ENCODE measurements around the gene HOXA7.

HOXA7 gene

DNA sequence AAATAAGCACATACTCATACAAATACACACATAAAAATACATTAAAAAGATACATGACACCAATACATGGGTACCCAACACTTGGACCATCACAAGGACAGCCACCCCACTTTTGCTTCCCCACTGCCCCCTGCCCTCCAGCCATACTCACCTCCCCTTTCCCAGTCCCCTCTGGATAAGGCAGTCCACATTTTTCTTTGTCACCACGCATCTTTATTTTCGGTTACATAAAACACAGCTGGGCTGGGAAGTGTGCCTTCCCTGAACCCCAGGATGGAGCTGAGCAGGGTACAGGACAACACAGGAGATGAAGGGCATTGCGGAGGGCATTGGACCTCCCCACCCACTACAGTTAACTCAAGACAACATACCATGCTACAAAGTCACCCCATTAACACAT is 2.9 kb downstream of the HOXA7 start:
- H4K20me1 ChIP-seq (ENCODE audit: control insufficient read depth, insufficient read depth, low read depth, low read length): no peaks in the 10 kb centered on the region

DNA sequence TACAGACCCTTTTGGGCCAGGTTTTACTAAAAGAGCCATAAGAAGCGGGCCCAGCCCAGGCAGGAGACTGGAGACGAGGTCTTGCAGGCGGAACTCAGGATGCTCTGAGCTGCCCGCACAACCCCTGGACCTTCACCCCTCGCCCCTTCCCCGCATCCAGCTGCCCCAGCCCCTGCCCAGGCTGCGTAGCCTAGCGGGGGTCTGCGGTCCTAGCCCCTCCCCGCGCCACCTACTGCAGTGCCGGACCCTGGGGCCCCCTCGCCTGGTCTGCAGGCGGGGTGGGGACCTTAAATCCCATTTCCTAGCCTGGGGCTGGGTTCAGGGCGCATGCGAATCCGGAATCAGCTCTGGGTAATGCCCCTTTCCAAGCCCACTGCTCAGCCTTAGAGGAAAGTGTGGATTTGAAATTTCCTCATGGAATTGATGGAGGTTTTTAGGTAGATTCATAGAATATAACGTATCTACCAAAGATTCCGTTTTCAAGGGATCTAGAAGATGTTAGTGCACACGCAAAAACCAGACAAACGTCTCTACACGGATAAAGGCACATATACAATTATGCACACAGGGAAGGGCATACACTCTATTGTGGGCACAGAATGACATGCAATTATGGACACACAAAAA is 3.5 kb downstream of the HOXA7 start:
- Histone ChIP-seq H4K20me1 (ENCODE audit: control insufficient read depth, insufficient read depth, low read depth, low read length) (no peaks in the 10 kb centered on the region), H3F3A (ENCODE audit: control insufficient read depth, insufficient read depth) (no peaks in the 10 kb centered on the region), H3K4me1 (ENCODE audit: control insufficient read depth, low read length) (peaks cover 43% of the 10 kb centered on the region), H3K36me3 (ENCODE audit: control insufficient read depth, low read length) (no peaks in the 10 kb centered on the region), H3K4me2 (ENCODE audit: low read length) (peak overlapping the region; percentile 94; the same call in 1 of the 2 replicates), H3K79me2 (ENCODE audit: control insufficient read depth, low read length) (no peaks in the 10 kb centered on the region), H3K9me3 (ENCODE audit: control insufficient read depth, insufficient read depth, low read length) (no peaks in the 10 kb centered on the region), H3K4me3 (ENCODE audit: low read length) (no peak overlapping the region), H3K27me3 (ENCODE audit: control insufficient read depth, low read length) (peaks cover 71% of the 10 kb centered on the region), H3K9me2 (replicated peaks; ENCODE audit: control insufficient read depth, low read length) (no peaks in the 10 kb centered on the region), H3K27ac (ENCODE audit: low read depth, low read length) (no peak overlapping the region)
- TF ChIP-seq, protein P1, sequence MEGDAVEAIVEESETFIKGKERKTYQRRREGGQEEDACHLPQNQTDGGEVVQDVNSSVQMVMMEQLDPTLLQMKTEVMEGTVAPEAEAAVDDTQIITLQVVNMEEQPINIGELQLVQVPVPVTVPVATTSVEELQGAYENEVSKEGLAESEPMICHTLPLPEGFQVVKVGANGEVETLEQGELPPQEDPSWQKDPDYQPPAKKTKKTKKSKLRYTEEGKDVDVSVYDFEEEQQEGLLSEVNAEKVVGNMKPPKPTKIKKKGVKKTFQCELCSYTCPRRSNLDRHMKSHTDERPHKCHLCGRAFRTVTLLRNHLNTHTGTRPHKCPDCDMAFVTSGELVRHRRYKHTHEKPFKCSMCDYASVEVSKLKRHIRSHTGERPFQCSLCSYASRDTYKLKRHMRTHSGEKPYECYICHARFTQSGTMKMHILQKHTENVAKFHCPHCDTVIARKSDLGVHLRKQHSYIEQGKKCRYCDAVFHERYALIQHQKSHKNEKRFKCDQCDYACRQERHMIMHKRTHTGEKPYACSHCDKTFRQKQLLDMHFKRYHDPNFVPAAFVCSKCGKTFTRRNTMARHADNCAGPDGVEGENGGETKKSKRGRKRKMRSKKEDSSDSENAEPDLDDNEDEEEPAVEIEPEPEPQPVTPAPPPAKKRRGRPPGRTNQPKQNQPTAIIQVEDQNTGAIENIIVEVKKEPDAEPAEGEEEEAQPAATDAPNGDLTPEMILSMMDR (IDR thresholded peaks at IDR 0.05; ENCODE audit: low read depth, low read length, poor library complexity, severe bottlenecking): no peak
- TF ChIP-seq EZH2phosphoT487 (IDR thresholded peaks at IDR 0.05; ENCODE audit: borderline replicate concordance, low read length): no peak

More for the DNA sequence above, 2.9 kb downstream of the HOXA7 start:
- Histone ChIP-seq H3F3A (ENCODE audit: control insufficient read depth, insufficient read depth) (no peaks in the 10 kb centered on the region), H3K79me2 (ENCODE audit: control insufficient read depth, low read length) (no peaks in the 10 kb centered on the region), H3K4me2 (ENCODE audit: low read length) (no peak overlapping the region), H3K27ac (ENCODE audit: low read depth, low read length) (no peak overlapping the region), H3K27me3 (ENCODE audit: control insufficient read depth, low read length) (peaks cover 71% of the 10 kb centered on the region), H3K4me3 (ENCODE audit: low read length) (no peak overlapping the region), H3K36me3 (ENCODE audit: control insufficient read depth, low read length) (no peaks in the 10 kb centered on the region), H3K4me1 (ENCODE audit: control insufficient read depth, low read length) (peaks cover 39% of the 10 kb centered on the region), H3K9me2 (replicated peaks; ENCODE audit: control insufficient read depth, low read length) (no peaks in the 10 kb centered on the region), H3K9me3 (ENCODE audit: control insufficient read depth, insufficient read depth, low read length) (no peaks in the 10 kb centered on the region)
- TF ChIP-seq, protein P1 (IDR thresholded peaks at IDR 0.05; ENCODE audit: low read depth, low read length, poor library complexity, severe bottlenecking): no peak
- no peak for TF ChIP-seq EZH2phosphoT487 (IDR thresholded peaks at IDR 0.05; ENCODE audit: borderline replicate concordance, low read length)

DNA sequence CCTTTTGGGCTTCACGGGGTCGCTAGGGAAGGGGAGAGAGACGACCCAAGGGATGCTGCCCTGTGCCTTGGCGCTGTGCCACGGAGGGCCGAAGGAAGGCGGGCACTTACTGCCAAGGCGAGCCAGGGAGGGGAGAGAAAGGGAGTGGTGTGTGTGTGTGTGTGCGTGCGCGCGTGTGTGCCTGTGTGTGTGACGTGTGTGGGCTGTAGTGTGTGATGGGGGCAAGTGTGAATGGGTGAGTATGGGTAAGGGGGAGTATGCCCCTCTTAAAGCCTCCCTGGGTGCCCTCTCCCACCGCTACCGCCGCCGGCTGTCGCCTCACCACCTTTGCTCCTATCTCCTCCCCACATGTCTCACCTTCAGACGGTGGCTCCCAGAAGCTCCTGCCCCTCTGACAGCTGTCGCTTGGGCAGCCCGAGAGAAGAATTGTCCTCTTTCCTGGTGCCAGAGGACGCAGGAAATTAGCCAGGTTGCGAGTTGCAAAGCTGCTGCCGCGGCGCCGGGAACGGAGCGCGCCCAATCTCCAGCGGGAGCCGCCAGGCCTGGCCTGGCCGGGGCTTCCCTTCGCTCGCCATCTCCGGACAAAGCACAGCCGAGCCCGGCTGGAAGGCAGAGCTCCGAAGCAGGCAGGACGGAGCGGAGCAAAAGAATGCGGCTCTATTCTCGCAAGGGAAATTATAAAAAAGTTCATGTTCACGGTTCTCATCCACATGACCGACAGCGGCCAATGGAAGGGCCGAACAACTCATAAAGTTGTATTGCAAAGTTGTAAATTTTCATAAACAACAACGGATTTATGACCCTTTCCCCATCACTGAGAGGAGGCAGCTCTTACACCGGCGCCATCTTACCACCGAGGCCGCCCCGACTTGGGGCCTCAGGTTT is 4.3 kb downstream of the HOXA7 start, which contains the start of gene HOXA3:
HOXA3 (minus strand) TSS at position 653 of the 885 bp plus-strand sequence. CDS start 41,943 bp downstream, outside the sequence.
- no peaks in the 10 kb centered on the region for H3K36me3 ChIP-seq (ENCODE audit: control insufficient read depth, low read length)
- H3K4me1 ChIP-seq (ENCODE audit: control insufficient read depth, low read length): peaks cover 50% of the 10 kb centered on the region
- H3K9me3 ChIP-seq (ENCODE audit: control insufficient read depth, insufficient read depth, low read length): no peaks in the 10 kb centered on the region
- no peaks in the 10 kb centered on the region for H4K20me1 ChIP-seq (ENCODE audit: control insufficient read depth, insufficient read depth, low read depth, low read length)
- H3K79me2 ChIP-seq (ENCODE audit: control insufficient read depth, low read length): no peaks in the 10 kb centered on the region
- H3K9me2 ChIP-seq (replicated peaks; ENCODE audit: control insufficient read depth, low read length): no peaks in the 10 kb centered on the region
- no peak within 1 kb of the TSS for H3K27ac ChIP-seq (ENCODE audit: low read depth, low read length)
- TF ChIP-seq EZH2phosphoT487 (IDR thresholded peaks at IDR 0.05; ENCODE audit: borderline replicate concordance, low read length): peak; percentile 58
- TF ChIP-seq, protein P1 (IDR thresholded peaks at IDR 0.05; ENCODE audit: low read depth, low read length, poor library complexity, severe bottlenecking): no peak
- H3K4me2 ChIP-seq (ENCODE audit: low read length): peak within 1 kb of the TSS; percentile 94
- peak within 1 kb of the TSS; percentile 77 for H3K4me3 ChIP-seq (ENCODE audit: low read length)
- peaks cover 70% of the 10 kb centered on the region for H3K27me3 ChIP-seq (ENCODE audit: control insufficient read depth, low read length)
- no peaks in the 10 kb centered on the region for H3F3A ChIP-seq (ENCODE audit: control insufficient read depth, insufficient read depth)
